Measurements from ENCODE around the gene PON2.

Gene PON2

GRCh38 chr7:95434557-95435421 is at the start of gene PON2 (continued):
- TF ChIP-seq ZNF639 (tag by site-specific recombination; IDR thresholded peaks at IDR 0.05) (no peak), ZBTB20 (tag by site-specific recombination; IDR thresholded peaks at IDR 0.05) (peak; percentile 89), ZBTB7A (tag by site-specific recombination; IDR thresholded peaks at IDR 0.05; ENCODE audit: low read depth) (no peak), ZFP69B (tag by site-specific recombination; IDR thresholded peaks at IDR 0.05) (no peak), ZNF473 (tag by site-specific recombination; IDR thresholded peaks at IDR 0.05) (no peak), MZF1 (tag by site-specific recombination; IDR thresholded peaks at IDR 0.05; ENCODE audit: borderline replicate concordance) (no peak; the same call in none of the 2 replicates), INSM2 (tag by site-specific recombination; IDR thresholded peaks at IDR 0.05) (0 out of 2 replicates have a peak, but pooled peaks have one; percentile 46), ZNF311 (tag by site-specific recombination; IDR thresholded peaks at IDR 0.05; ENCODE audit: borderline replicate concordance) (no peak), ZNF776 (tag by site-specific recombination; IDR thresholded peaks at IDR 0.05; ENCODE audit: borderline replicate concordance) (no peak), ZNF585B (tag by site-specific recombination; IDR thresholded peaks at IDR 0.05) (no peak), ZNF488 (tag by site-specific recombination; IDR thresholded peaks at IDR 0.05) (no peak), ZNF837 (tag by site-specific recombination; IDR thresholded peaks at IDR 0.05) (no peak), ZBTB10 (tag by site-specific recombination; IDR thresholded peaks at IDR 0.05) (no peak), ZNF596 (tag by site-specific recombination; IDR thresholded peaks at IDR 0.05) (no peak), ZNF266 (tag by site-specific recombination; IDR thresholded peaks at IDR 0.05; ENCODE audit: low read depth) (no peak), KLF1 (tag by site-specific recombination; IDR thresholded peaks at IDR 0.05) (peak; percentile 70), SETDB1 (IDR thresholded peaks at IDR 0.05; ENCODE audit: insufficient read length, low read length) (no peak), ZNF214 (tag by site-specific recombination; IDR thresholded peaks at IDR 0.05; ENCODE audit: borderline replicate concordance) (no peak), HOXD13 (CRISPR knock-in tag; IDR thresholded peaks at IDR 0.05; ENCODE audit: borderline replicate concordance) (no peak), ZBTB8A (tag by site-specific recombination; IDR thresholded peaks at IDR 0.05) (peak; percentile 53), ZSCAN5A (tag by site-specific recombination; IDR thresholded peaks at IDR 0.05) (peak; percentile 60; the same call in 1 of the 2 replicates), ZNF521 (tag by site-specific recombination; IDR thresholded peaks at IDR 0.05) (no peak), ZNF843 (tag by site-specific recombination; IDR thresholded peaks at IDR 0.05) (no peak), ZNF658 (tag by site-specific recombination; IDR thresholded peaks at IDR 0.05) (no peak), ZSCAN16 (tag by site-specific recombination; IDR thresholded peaks at IDR 0.05) (0 out of 2 replicates have a peak, but pooled peaks have one; percentile 16), KLF16 (tag by site-specific recombination; IDR thresholded peaks at IDR 0.05) (no peak), ELK4 (IDR thresholded peaks at IDR 0.05; ENCODE audit: borderline replicate concordance, low read depth, low read length) (no peak)
